Body of pancreas (tissue), 4 donors: ENCODE results near the gene PIK3CB.

Experiments used
- CTCF ChIP-seq, 7 experiments: fragments of 450-650 bp in 4 of 7; fragments of 200-600 bp in 3 of 7; sonication (generic) in 3 of 7; IDR thresholded peaks; one replicate each; pipeline ENCODE4 v1.5.1; 2016 to 2019; ENCODE audit warnings: antibody characterized with exemption in 7 of 7
- POLR2A ChIP-seq, 3 donors: fragments of 450-650 bp; IDR thresholded peaks; one replicate each; pipeline ENCODE4 v1.6.1; 2016; ENCODE audit warnings: antibody characterized with exemption in 3 of 3, mild to moderate bottlenecking in 2 of 3

DNA sequence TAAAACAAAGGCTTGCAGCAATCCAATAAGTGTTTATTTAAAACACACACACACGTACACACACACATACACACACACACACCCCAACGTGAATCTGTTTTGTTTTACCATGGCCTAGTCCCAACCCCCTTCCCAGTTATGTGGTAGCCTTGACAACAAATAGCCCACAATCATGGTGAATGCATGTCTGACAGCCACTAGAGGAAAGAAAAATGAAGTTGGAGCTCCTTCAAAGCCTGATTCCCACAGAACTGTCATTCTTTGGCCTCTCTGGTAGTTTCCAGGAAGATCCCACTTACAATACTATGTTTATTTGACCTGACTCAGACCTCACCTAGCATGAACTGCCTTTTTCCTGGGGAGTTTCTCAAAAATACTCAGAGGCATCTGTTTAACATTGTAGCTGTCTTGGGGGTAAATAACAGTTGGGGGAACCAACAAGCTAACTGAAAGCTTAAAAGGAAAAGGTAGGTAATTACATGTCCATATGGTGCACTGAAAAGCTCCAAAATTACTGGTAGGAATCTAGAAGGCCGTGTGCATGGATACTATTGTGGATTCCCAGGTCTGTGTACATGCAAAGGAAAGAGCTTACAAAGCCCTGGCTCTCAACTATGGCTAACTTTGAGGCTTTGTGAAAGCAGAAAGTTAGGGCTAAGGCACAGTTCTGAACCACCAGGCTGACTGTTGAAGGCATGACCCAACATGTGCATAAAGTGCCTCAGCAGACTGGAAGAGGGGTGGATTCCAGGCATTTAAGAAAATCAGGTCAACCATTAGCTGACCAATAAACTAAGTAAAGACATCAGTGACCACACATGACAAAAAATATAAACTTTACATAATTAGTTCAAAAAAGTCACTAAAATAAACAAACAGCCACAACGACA is 160.8 kb downstream of the PIK3CB start:
- TF ChIP-seq CTCF (IDR thresholded peaks at IDR 0.05) (no peak), POLR2A (IDR thresholded peaks at IDR 0.05) (no peak)
